ENCODE results near the gene ARHGAP18.

The ARHGAP18 gene

DNA sequence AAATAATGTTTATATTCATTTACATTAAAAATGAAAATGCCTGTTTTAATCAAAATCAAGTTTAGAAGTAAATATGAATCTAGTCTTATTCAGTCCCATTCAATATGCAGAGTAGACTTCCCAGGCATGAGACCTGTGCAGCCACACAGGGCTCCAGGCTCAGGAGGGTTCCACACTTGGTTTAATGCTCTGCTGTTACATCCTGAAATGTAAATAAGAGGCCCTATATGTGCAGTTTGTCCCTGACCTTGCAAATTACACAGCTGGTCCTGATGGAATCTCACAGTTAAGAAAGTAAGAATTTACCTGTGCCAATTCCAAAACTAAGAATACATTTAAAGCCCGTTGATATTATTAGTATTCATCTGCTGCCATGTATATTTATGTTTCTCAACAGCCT, 79.4 kb downstream of the ARHGAP18 start:
- H3K4me3 ChIP-seq (ENCODE audit: low read length): no peak overlapping the region
- no peak for DNase-seq (ENCODE audit: low read depth)
- TF ChIP-seq, protein P1, sequence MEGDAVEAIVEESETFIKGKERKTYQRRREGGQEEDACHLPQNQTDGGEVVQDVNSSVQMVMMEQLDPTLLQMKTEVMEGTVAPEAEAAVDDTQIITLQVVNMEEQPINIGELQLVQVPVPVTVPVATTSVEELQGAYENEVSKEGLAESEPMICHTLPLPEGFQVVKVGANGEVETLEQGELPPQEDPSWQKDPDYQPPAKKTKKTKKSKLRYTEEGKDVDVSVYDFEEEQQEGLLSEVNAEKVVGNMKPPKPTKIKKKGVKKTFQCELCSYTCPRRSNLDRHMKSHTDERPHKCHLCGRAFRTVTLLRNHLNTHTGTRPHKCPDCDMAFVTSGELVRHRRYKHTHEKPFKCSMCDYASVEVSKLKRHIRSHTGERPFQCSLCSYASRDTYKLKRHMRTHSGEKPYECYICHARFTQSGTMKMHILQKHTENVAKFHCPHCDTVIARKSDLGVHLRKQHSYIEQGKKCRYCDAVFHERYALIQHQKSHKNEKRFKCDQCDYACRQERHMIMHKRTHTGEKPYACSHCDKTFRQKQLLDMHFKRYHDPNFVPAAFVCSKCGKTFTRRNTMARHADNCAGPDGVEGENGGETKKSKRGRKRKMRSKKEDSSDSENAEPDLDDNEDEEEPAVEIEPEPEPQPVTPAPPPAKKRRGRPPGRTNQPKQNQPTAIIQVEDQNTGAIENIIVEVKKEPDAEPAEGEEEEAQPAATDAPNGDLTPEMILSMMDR (IDR thresholded peaks at IDR 0.05; ENCODE audit: insufficient read depth, low read depth, low read length, missing control alignments): no peak

DNA sequence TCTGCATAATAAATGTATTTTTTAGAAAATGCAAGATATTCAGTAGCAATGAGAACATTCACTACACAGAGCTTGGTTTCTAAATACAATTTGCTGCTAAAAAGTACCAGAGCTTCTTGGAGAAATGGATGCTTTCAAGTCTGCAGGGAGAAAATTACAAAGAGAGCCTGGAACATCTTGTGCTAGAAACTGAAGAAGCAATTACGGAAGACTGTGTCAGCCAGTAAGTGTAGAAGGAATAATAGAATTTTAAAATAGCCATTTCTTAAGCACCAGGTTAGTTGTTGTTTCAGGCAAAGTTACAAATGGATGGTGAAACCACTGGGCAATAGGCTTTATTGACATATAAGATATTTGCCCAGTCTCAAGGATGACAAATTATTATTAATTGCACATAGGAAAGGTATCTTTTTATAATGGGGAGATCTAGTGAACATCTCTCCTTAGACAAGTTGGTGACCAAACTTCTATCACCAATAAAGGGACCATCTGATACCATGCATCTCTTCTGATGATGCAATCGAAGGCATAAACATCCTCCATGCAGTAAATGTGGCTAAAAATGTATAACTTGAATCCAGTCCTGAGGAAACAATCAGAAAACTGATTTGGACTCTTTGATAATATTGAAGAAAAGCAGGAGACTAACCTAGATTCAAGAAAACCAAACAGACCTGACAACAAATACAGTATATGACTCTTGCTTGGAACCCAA, 81.7 kb downstream of the ARHGAP18 start:
- TF ChIP-seq, protein P1 (IDR thresholded peaks at IDR 0.05; ENCODE audit: insufficient read depth, low read depth, low read length, missing control alignments): no peak
- no peak overlapping the region for H3K4me3 ChIP-seq (ENCODE audit: low read length)
- no peak for DNase-seq (ENCODE audit: low read depth)

DNA sequence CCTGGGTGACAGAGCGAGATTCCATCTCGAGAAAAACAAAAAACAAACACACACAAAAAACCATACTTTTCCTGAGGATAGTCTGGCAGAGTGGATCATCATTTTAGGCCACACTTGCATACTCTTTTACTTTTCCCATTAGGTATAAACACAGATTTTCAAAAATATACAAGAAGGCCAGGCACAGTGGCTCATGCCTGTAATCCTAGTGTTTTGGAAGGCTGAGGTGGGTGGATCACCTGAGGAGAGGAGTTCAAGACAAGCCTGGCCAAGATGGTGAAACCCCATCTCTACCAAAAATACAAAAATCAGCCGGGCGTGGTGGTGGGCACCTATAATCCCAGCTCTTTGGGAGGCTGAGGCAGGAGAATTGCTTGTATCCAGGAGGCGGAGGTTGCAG, 85.5 kb downstream of the ARHGAP18 start:
- no peak for DNase-seq (ENCODE audit: low read depth)
- TF ChIP-seq, protein P1 (IDR thresholded peaks at IDR 0.05; ENCODE audit: insufficient read depth, low read depth, low read length, missing control alignments): no peak
- H3K4me3 ChIP-seq (ENCODE audit: low read length): no peak overlapping the region

DNA sequence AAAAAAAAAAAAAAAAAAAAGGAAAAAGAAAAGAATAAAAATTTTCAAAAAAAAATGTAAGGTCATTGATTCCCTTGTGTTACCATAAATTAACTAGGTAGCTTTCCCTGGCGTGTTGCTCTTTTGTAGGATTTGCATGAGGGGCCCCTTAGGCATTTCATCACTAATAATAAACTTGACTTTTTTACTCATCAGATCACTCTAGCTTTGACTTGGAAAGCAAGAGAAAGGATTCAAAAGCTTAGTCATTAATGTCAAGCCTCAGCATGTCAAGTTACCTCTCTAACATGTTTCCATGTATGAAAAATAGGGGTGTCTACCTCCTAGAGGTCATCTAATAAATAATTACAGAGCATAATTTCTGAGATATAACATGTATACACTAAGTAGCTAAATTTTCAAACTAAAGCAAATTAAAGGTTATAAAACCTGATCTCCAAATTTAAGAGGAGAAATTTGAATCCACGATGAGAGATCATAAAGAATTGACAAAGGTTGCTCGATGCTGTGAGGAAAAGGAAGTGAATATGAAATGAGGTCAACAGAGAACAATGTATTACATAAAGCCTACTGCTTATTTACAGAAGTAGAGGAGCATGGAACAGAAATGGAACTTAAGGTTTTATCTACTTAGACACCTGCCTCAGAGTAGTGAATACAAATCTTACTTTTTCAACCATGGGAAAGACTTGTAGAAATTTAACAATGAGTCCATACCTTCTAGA, 86.8 kb downstream of the ARHGAP18 start:
- TF ChIP-seq, protein P1 (IDR thresholded peaks at IDR 0.05; ENCODE audit: insufficient read depth, low read depth, low read length, missing control alignments): no peak
- DNase-seq (ENCODE audit: low read depth): peak; percentile 94
- no peak overlapping the region for H3K4me3 ChIP-seq (ENCODE audit: low read length)

DNA sequence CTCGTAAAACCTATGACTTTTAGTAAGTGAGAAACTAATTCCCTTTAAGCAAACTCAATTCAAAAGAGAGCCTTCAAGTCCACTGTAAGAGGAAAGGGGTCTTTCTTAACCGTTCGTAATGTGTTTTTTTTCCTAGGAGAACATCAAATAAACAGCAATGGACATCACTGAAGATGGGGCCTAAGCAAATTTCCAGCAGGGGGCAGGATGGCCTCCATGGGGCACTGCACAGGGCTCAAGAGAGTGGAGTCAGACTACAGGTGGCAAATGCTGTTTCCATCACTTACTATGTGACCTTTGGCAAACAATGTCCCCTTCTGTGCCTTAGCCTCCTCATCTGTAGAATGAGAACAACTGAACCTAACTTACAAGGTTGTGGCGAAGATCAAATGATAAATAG, 88.7 kb downstream of the ARHGAP18 start:
- TF ChIP-seq, protein P1 (IDR thresholded peaks at IDR 0.05; ENCODE audit: insufficient read depth, low read depth, low read length, missing control alignments): peak; percentile 37
- H3K4me3 ChIP-seq (ENCODE audit: low read length): no peak overlapping the region
- peak; percentile 38 for DNase-seq (ENCODE audit: low read depth)

DNA sequence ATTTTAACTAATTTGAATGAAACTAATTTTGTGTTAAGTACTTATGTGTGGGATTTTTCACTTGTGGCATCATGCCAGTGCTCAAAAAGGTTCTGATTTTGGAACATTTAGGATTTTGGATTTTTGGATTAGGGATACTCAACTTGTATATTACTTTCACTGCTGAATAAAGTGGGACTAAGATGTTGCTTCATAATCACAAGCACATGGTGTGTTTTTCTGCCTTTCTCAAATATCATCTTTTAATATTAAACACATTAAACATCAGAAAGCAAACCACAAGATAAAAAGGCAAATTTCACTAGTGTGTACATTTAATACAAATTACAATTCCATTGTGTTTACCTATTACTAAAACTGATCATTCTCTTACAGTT, 89.8 kb downstream of the ARHGAP18 start:
- DNase-seq (ENCODE audit: low read depth): no peak
- TF ChIP-seq, protein P1 (IDR thresholded peaks at IDR 0.05; ENCODE audit: insufficient read depth, low read depth, low read length, missing control alignments): no peak

More for the DNA sequence above, 89.8 kb downstream of the ARHGAP18 start:
- no peak overlapping the region for H3K4me3 ChIP-seq (ENCODE audit: low read length)

Measured in epithelial cell of esophagus (primary cell).